ENCODE results near the gene FAM209A. TPM values are rescaled to one million over a fixed set of nuclear protein-coding genes. Genes with fewer than 3 reads are reported as not detected.
"Not testable (repeated sequence)": the region's sequence is repeated elsewhere in the genome, so short reads cannot be mapped to it uniquely, and the experiment has no call there.

The FAM209A gene
- total RNA-seq, 2 experiments from 2014 or later: 0.70 to 0.82 TPM

GRCh38 chr20:56519551-56519950, 5.0 kb upstream of the FAM209A start:
- TF ChIP-seq CTCF (conservative IDR thresholded peaks at IDR 0.05; ENCODE audit: low read length) (no peak), EZH2phosphoT487 (IDR thresholded peaks at IDR 0.05; ENCODE audit: borderline replicate concordance, low read depth, low read length) (no peak)
- no peak overlapping the region for H3K4me2 ChIP-seq (ENCODE audit: low read length)
- H3K9me2 ChIP-seq (ENCODE audit: insufficient read depth, low read length): no peaks in the 10 kb centered on the region
- H3K36me3 ChIP-seq (ENCODE audit: insufficient read depth, low read length): peaks cover 50% of the 10 kb centered on the region
- POLR2A ChIA-PET: no interaction called here
- DNase-seq (ENCODE audit: low spot score): no peak
- CTCF ChIA-PET (ENCODE audit: unreplicated experiment): no interaction called here
- H3K4me3 ChIP-seq (ENCODE audit: low read depth, low read length, poor library complexity, severe bottlenecking): no peak overlapping the region
- no peak overlapping the region for H3K27ac ChIP-seq (ENCODE audit: low read depth, low read length, poor library complexity, severe bottlenecking)
- H3K79me2 ChIP-seq (ENCODE audit: insufficient read depth, low read depth, low read length): no peaks in the 10 kb centered on the region
- intact Hi-C loops (cut with micrococcal nuclease; ENCODE audit: unreplicated experiment): no loop called here
- H2AFZ ChIP-seq (ENCODE audit: low read length): no peak overlapping the region
- peaks cover 11% of the 10 kb centered on the region; the same call in 1 of the 2 replicates for H3K9me3 ChIP-seq (ENCODE audit: low read length)
- BruUV-seq (replicated peaks): no TSS peak
- H4K20me1 ChIP-seq (ENCODE audit: insufficient read depth, low read length): no peaks in the 10 kb centered on the region
- no peaks in the 10 kb centered on the region for H3K4me1 ChIP-seq (ENCODE audit: insufficient read depth, low read length, poor library complexity, severe bottlenecking)

GRCh38 chr20:56520180-56520579, 4.4 kb upstream of the FAM209A start:
- CTCF ChIA-PET (ENCODE audit: unreplicated experiment): no interaction called here
- BruUV-seq (replicated peaks): no TSS peak
- TF ChIP-seq EZH2phosphoT487 (IDR thresholded peaks at IDR 0.05; ENCODE audit: borderline replicate concordance, low read depth, low read length) (no peak), CTCF (conservative IDR thresholded peaks at IDR 0.05; ENCODE audit: low read length) (no peak)

GRCh38 chr20:56520746-56521354, 3.7 kb upstream of the FAM209A start:
- DNase-seq (ENCODE audit: low spot score); H3K79me2 ChIP-seq (ENCODE audit: insufficient read depth, low read depth, low read length); CTCF ChIA-PET (ENCODE audit: unreplicated experiment); intact Hi-C loops (cut with micrococcal nuclease; ENCODE audit: unreplicated experiment); H2AFZ ChIP-seq (ENCODE audit: low read length); POLR2A ChIA-PET; H3K4me2 ChIP-seq (ENCODE audit: low read length); H3K9me2 ChIP-seq (ENCODE audit: insufficient read depth, low read length); H3K4me1 ChIP-seq (ENCODE audit: insufficient read depth, low read length, poor library complexity, severe bottlenecking); H4K20me1 ChIP-seq (ENCODE audit: insufficient read depth, low read length); H3K27ac ChIP-seq (ENCODE audit: low read depth, low read length, poor library complexity, severe bottlenecking); H3K4me3 ChIP-seq (ENCODE audit: low read depth, low read length, poor library complexity, severe bottlenecking): not testable (repeated sequence)
- peaks cover 11% of the 10 kb centered on the region; the same call in 1 of the 2 replicates for H3K9me3 ChIP-seq (ENCODE audit: low read length)
- H3K36me3 ChIP-seq (ENCODE audit: insufficient read depth, low read length): peaks cover 50% of the 10 kb centered on the region
- TSS peak; percentile 6 for BruUV-seq (replicated peaks)

More at GRCh38 chr20:56520180-56520579, 4.4 kb upstream of the FAM209A start:
- Histone ChIP-seq H4K20me1 (ENCODE audit: insufficient read depth, low read length) (no peaks in the 10 kb centered on the region), H3K79me2 (ENCODE audit: insufficient read depth, low read depth, low read length) (no peaks in the 10 kb centered on the region), H3K9me3 (ENCODE audit: low read length) (peaks cover 11% of the 10 kb centered on the region; the same call in 1 of the 2 replicates), H3K4me1 (ENCODE audit: insufficient read depth, low read length, poor library complexity, severe bottlenecking) (no peaks in the 10 kb centered on the region), H3K4me2 (ENCODE audit: low read length) (no peak overlapping the region), H2AFZ (ENCODE audit: low read length) (no peak overlapping the region), H3K27ac (ENCODE audit: low read depth, low read length, poor library complexity, severe bottlenecking) (no peak overlapping the region), H3K36me3 (ENCODE audit: insufficient read depth, low read length) (peaks cover 50% of the 10 kb centered on the region), H3K4me3 (ENCODE audit: low read depth, low read length, poor library complexity, severe bottlenecking) (no peak overlapping the region), H3K9me2 (ENCODE audit: insufficient read depth, low read length) (no peaks in the 10 kb centered on the region)
- intact Hi-C loops (cut with micrococcal nuclease; ENCODE audit: unreplicated experiment): no loop called here
- DNase-seq (ENCODE audit: low spot score): no peak
- POLR2A ChIA-PET: no interaction called here
